CD8-positive, alpha-beta memory T cell (primary cell): Measurements from ENCODE around the gene TMEM161A. TPM values are rescaled to one million over a fixed set of nuclear protein-coding genes. Genes with fewer than 3 reads are reported as not detected.
A peak's percentile ranks its signal among the peaks of the same experiment; 100 is the strongest.

Experiments used
- CTCF ChIA-PET: fragments of 350-600 bp; sonication (Branson Sonifier 250); formaldehyde crosslinking; loops from one replicate; lab custom pipeline; 2021; ENCODE audit warnings: antibody characterized with exemption; lab: Charles Lee
- POLR2A ChIA-PET: fragments of 350-600 bp; sonication (Branson Sonifier 250); formaldehyde crosslinking; loops from one replicate; lab custom pipeline; 2021; ENCODE audit warnings: antibody characterized with exemption; lab: Charles Lee
- DNase-seq, 5 donors: peaks; one replicate each; pipeline versions ENCODE4 v3.0.0 to v3.0.0-alpha.2; 2020 to 2022; ENCODE audit warnings: mixed read lengths in 1 of 5
- H3K27ac ChIP-seq: one replicate; pipeline ENCODE4 v1.7.0; 2013; ENCODE audit warnings: low read depth, mild to moderate bottlenecking, low read length, moderate library complexity
- H3K27me3 ChIP-seq: 2 replicates; pipeline ENCODE4 v1.7.0; 2013; ENCODE audit warnings: low read length, mild to moderate bottlenecking; ENCODE audit not compliant: insufficient read depth, poor library complexity, severe bottlenecking
- H3K36me3 ChIP-seq: 2 replicates; pipeline ENCODE4 v1.7.0; 2013; ENCODE audit warnings: mild to moderate bottlenecking, low read length, moderate library complexity; ENCODE audit not compliant: insufficient read depth
- H3K4me1 ChIP-seq: 2 replicates; pipeline ENCODE4 v1.7.0; 2013; ENCODE audit warnings: mild to moderate bottlenecking, low read length, moderate library complexity; ENCODE audit not compliant: insufficient read depth
- H3K4me3 ChIP-seq: 2 replicates; pipeline ENCODE4 v1.7.0; 2013; ENCODE audit warnings: mild to moderate bottlenecking, low read length
- H3K9me3 ChIP-seq: 2 replicates; pipeline ENCODE4 v1.7.0; 2013; ENCODE audit warnings: mild to moderate bottlenecking, low read length
- H3K27ac Mint-ChIP-seq, 8 donors: one replicate each; pipeline ENCODE4 v1.8.0; 2020 to 2021; ENCODE audit warnings: mixed read lengths in 8 of 8, mild to moderate bottlenecking in 6 of 8, inconsistent platforms in 3 of 8, moderate library complexity in 3 of 8
- H3K27me3 Mint-ChIP-seq, 2 donors: one replicate each; pipeline ENCODE4 v1.8.0; 2020 to 2021; ENCODE audit warnings: mixed read lengths in 2 of 2, mild to moderate bottlenecking in 1 of 2, moderate library complexity in 1 of 2
- H3K36me3 Mint-ChIP-seq, 3 donors: one replicate each; pipeline ENCODE4 v1.8.0; 2020 to 2021; ENCODE audit warnings: mixed read lengths in 3 of 3, inconsistent platforms in 1 of 3, mild to moderate bottlenecking in 1 of 3
- H3K4me1 Mint-ChIP-seq, 3 donors: one replicate each; pipeline ENCODE4 v1.8.0; 2020 to 2021; ENCODE audit warnings: mixed read lengths in 3 of 3, inconsistent platforms in 1 of 3, mild to moderate bottlenecking in 1 of 3
- H3K4me3 Mint-ChIP-seq, 7 donors: one replicate each; pipeline ENCODE4 v1.8.0; 2020 to 2021; ENCODE audit warnings: mixed read lengths in 7 of 7, mild to moderate bottlenecking in 6 of 7, moderate library complexity in 4 of 7, inconsistent platforms in 2 of 7
- H3K9me3 Mint-ChIP-seq, 5 donors: one replicate each; pipeline ENCODE4 v1.8.0; 2020 to 2022; ENCODE audit warnings: mixed read lengths in 5 of 5, mild to moderate bottlenecking in 3 of 5, moderate library complexity in 2 of 5, inconsistent platforms in 1 of 5
- polyA plus RNA-seq: library from polyadenylated mRNA; unstranded; fragments of 300-500 nt; fragmentation: Illumina TruSeq; gene quantifications from one replicate; pipeline ENCODE4 v1.2.3, GENCODE V29; 2021
- total RNA-seq, 2 experiments: library from RNA; stranded (reverse); gene quantifications; one replicate each; pipeline ENCODE4 v1.2.3, GENCODE V29; 2021

The TMEM161A gene
- total and polyA plus RNA-seq, 3 experiments from 2014 or later, result 27.7 to 30.6 (median 30.1) TPM

- Histone ChIP-seq H3K27me3 (no peaks in the 10 kb centered on the region), H3K4me3 (no peak overlapping the region), H3K4me1 (no peaks in the 10 kb centered on the region), H3K27ac (no peak overlapping the region), H3K9me3 (no peaks in the 10 kb centered on the region), H3K36me3 (no peaks in the 10 kb centered on the region)
- POLR2A ChIA-PET, result no interaction called here
- H3K4me3 Mint-ChIP-seq, result no peak overlapping the region
- CTCF ChIA-PET, result no interaction called here
- no peaks in the 10 kb centered on the region for H3K27me3 Mint-ChIP-seq
- H3K36me3 Mint-ChIP-seq, result peaks cover 15 to 28% (median 18%) of the 10 kb centered on the region in 3 donors
- no peaks in the 10 kb centered on the region for H3K4me1 Mint-ChIP-seq
- no peak overlapping the region for H3K27ac Mint-ChIP-seq
- DNase-seq, result no peak
- H3K9me3 Mint-ChIP-seq, result peaks cover 0 to 4% (median 4%) of the 10 kb centered on the region in 5 donors
Observed at GRCh38 chr19:19126102-19126501, 12.2 kb downstream of the TMEM161A start.

GRCh38 chr19:19123386-19123785, 14.9 kb downstream of the TMEM161A start:
- Histone ChIP-seq H3K4me1 (no peaks in the 10 kb centered on the region), H3K27ac (no peak overlapping the region), H3K36me3 (no peaks in the 10 kb centered on the region), H3K9me3 (no peaks in the 10 kb centered on the region), H3K27me3 (no peaks in the 10 kb centered on the region), H3K4me3 (no peak overlapping the region)
- no peak for DNase-seq
- no peaks in the 10 kb centered on the region for H3K27me3 Mint-ChIP-seq
- POLR2A ChIA-PET, result interaction anchor here (0.7 kb wide), 1 partner anchor 492 kb away, joined by 5 read pairs; no protein-coding TSS in a partner anchor
- no peaks in the 10 kb centered on the region for H3K4me1 Mint-ChIP-seq
- CTCF ChIA-PET, result no interaction called here
- H3K4me3 Mint-ChIP-seq, result no peak overlapping the region
- peaks cover 15 to 33% (median 18%) of the 10 kb centered on the region in 3 donors for H3K36me3 Mint-ChIP-seq
- H3K9me3 Mint-ChIP-seq, result peaks cover 0 to 4% (median 4%) of the 10 kb centered on the region in 5 donors
- H3K27ac Mint-ChIP-seq, result no peak overlapping the region

DNA sequence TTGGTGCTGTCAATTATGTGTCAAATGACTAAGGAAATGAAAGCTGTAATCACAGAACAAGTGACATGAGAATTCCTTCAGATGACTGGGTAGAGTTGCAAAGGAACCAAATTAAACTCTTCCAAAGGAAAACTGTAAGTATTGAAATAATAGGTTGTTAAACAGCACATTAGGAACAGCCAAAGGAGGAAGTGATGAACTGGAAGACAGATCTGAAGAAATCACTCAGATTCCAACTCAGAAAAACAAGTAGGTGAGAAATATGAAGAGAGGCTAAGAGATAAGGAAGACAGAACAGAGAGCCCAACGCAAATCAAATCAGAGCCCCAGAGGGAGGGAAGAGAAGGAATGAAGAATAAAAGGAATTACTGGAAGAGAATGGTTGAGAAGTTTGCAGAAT, 15.4 kb downstream of the TMEM161A start:
- Histone ChIP-seq H3K36me3 (no peaks in the 10 kb centered on the region), H3K27ac (no peak overlapping the region), H3K9me3 (no peaks in the 10 kb centered on the region), H3K4me3 (no peak overlapping the region), H3K4me1 (no peaks in the 10 kb centered on the region), H3K27me3 (no peaks in the 10 kb centered on the region)
- peak overlapping the region in 3 of 8 donors; percentile 12 to 50 (median 42) for H3K27ac Mint-ChIP-seq
- DNase-seq, result no peak
- ChIA-PET POLR2A (interaction anchor here (0.7 kb wide), 1 partner anchor 491 kb away, joined by 5 read pairs; no protein-coding TSS in a partner anchor), CTCF (no interaction called here)
- H3K4me1 Mint-ChIP-seq, result no peaks in the 10 kb centered on the region
- peaks cover 14 to 32% (median 16%) of the 10 kb centered on the region in 3 donors for H3K36me3 Mint-ChIP-seq
- peaks cover 0 to 4% (median 4%) of the 10 kb centered on the region in 5 donors for H3K9me3 Mint-ChIP-seq
- no peaks in the 10 kb centered on the region for H3K27me3 Mint-ChIP-seq
- H3K4me3 Mint-ChIP-seq, result no peak overlapping the region

- Mint-ChIP-seq H3K27me3 (no peaks in the 10 kb centered on the region), H3K4me1 (no peaks in the 10 kb centered on the region), H3K36me3 (peaks cover 13 to 34% (median 14%) of the 10 kb centered on the region in 3 donors), H3K27ac (no peak overlapping the region), H3K9me3 (peaks cover 0 to 4% (median 4%) of the 10 kb centered on the region in 5 donors), H3K4me3 (no peak overlapping the region)
- H3K27me3 ChIP-seq, result no peaks in the 10 kb centered on the region
- no peak overlapping the region for H3K27ac ChIP-seq
- CTCF ChIA-PET, result no interaction called here
- POLR2A ChIA-PET, result no interaction called here
- no peak for DNase-seq
- no peak overlapping the region for H3K4me3 ChIP-seq
- H3K4me1 ChIP-seq, result no peaks in the 10 kb centered on the region
- no peaks in the 10 kb centered on the region for H3K9me3 ChIP-seq
- no peaks in the 10 kb centered on the region for H3K36me3 ChIP-seq
Observed at GRCh38 chr19:19121371-19121770, 16.9 kb downstream of the TMEM161A start.

GRCh38 chr19:19120308-19121231, 17.7 kb downstream of the TMEM161A start:
- Histone ChIP-seq H3K27ac (no peak overlapping the region), H3K4me3 (no peak overlapping the region), H3K9me3 (no peaks in the 10 kb centered on the region), H3K4me1 (no peaks in the 10 kb centered on the region), H3K36me3 (no peaks in the 10 kb centered on the region), H3K27me3 (no peaks in the 10 kb centered on the region)
- Mint-ChIP-seq H3K4me1 (no peaks in the 10 kb centered on the region), H3K36me3 (peaks cover 13 to 34% (median 14%) of the 10 kb centered on the region in 3 donors), H3K27me3 (no peaks in the 10 kb centered on the region), H3K4me3 (no peak overlapping the region), H3K9me3 (peaks cover 0 to 4% (median 4%) of the 10 kb centered on the region in 5 donors), H3K27ac (no peak overlapping the region)
- DNase-seq, result no peak
- ChIA-PET CTCF (no interaction called here), POLR2A (no interaction called here)

DNA sequence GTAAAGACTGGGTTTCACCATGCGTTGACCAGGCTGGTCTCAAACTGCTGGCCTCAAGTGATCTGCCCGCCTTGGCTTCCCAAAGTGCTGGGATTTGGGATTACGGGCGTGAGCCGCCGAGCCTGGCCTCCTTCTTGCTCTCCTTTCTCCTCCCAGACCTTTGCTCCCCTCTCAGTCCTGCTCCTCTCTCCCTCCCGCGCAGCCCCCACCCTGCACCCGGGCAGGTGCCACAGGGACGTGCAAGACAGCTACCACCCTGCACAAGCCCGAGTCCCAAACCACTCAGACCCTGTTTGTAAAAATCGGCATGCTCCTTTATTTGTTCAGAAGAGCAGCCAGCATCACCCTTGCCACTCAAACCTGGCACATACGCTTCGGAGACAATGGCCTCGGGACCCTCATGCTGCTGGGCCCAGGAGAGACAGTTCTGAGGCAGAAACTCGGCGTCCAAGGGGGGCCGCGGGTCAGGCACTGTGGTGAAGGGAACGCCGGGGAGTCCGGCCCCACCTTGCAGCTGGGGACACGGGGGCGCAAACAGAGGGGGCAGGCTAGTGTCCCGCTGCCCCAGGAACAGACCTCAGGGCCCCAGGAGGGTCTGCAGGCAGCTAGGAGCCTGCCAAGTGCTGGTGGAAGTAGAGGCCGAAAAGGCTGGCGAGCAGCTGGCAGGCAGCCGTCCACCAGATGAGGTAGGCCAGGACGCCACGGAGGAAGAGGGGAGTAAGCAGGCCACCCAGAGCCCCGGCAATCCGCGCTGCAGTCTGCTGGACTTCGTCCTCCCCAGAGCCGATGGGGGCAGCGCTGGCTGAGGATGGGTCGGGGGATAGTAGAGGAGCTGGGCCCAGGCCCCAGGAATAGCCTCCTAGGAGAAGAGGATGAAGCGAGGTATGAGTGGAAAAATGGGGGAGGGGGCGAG, 18.7 kb downstream of the TMEM161A start:
- Mint-ChIP-seq H3K27ac (peak overlapping the region in 2 of 8 donors; percentile 27 to 65), H3K27me3 (no peaks in the 10 kb centered on the region), H3K4me1 (no peaks in the 10 kb centered on the region), H3K9me3 (peaks cover 0 to 4% (median 4%) of the 10 kb centered on the region in 5 donors), H3K4me3 (no peak overlapping the region), H3K36me3 (peaks cover 13 to 34% (median 14%) of the 10 kb centered on the region in 3 donors)
- Histone ChIP-seq H3K4me3 (no peak overlapping the region), H3K27me3 (no peaks in the 10 kb centered on the region), H3K27ac (no peak overlapping the region), H3K36me3 (no peaks in the 10 kb centered on the region), H3K9me3 (no peaks in the 10 kb centered on the region), H3K4me1 (no peaks in the 10 kb centered on the region)
- ChIA-PET POLR2A (interaction anchor here (0.5 kb wide), 1 partner anchor 50 kb away, joined by 4 read pairs; no protein-coding TSS in a partner anchor), CTCF (no interaction called here)
- DNase-seq, result no peak

DNA sequence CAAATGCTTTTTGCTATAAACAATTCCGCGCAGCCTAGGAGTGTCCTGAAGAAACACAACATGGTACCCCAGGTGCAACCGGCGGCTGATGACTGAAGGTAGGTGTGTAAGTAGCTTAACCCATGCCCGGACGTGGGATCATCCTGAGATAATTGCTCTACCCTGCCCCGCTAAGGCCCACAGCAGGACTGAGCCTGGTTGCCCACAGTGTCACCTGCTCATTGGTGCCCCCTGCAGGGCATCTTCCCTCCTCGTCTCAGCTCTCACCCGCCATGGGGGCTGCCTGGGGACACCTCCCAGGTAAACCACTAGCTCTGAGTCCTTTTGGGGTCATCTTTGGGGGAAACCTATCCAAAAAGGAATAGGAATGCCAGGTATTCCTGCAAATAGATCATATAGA, 22.3 kb downstream of the TMEM161A start:
- CTCF ChIA-PET, result interaction anchor here (1.1 to 2.5 kb wide), 3 partner anchors 25 to 63 kb away, joined by 3 to 9 read pairs (median 4); no protein-coding TSS in a partner anchor
- H3K27me3 Mint-ChIP-seq, result no peaks in the 10 kb centered on the region
- Histone ChIP-seq H3K27ac (no peak overlapping the region), H3K36me3 (no peaks in the 10 kb centered on the region), H3K9me3 (no peaks in the 10 kb centered on the region), H3K27me3 (no peaks in the 10 kb centered on the region), H3K4me3 (no peak overlapping the region), H3K4me1 (no peaks in the 10 kb centered on the region)
- peak; percentile 28 to 63 (median 33) for DNase-seq
- H3K27ac Mint-ChIP-seq, result peak overlapping the region in 1 of 8 donors; percentile 42
- no peaks in the 10 kb centered on the region for H3K9me3 Mint-ChIP-seq
- no peak overlapping the region for H3K4me3 Mint-ChIP-seq
- POLR2A ChIA-PET, result no interaction called here
- H3K4me1 Mint-ChIP-seq, result peaks cover 0 to 16% (median 5%) of the 10 kb centered on the region in 3 donors
- H3K36me3 Mint-ChIP-seq, result peaks cover 0 to 15% (median 0%) of the 10 kb centered on the region in 3 donors
